Testis (tissue), 2 donors: ENCODE results near the gene BSDC1.

Experiments
- CTCF ChIP-seq, 3 experiments: fragments of 450-650 bp in 2 of 3; fragments of 200-600 bp in 1 of 3; sonication (generic) in 1 of 3; IDR thresholded peaks; one replicate each; pipeline ENCODE4 v1.5.1; 2016 to 2019; ENCODE audit warnings: antibody characterized with exemption in 3 of 3, mild to moderate bottlenecking in 2 of 3, moderate library complexity in 1 of 3
- POLR2A ChIP-seq: fragments of 450-650 bp; IDR thresholded peaks from one replicate; pipeline ENCODE4 v1.6.1; 2017; ENCODE audit warnings: antibody characterized with exemption, mild to moderate bottlenecking, moderate library complexity

GRCh38 chr1:32388641-32389040 is 5.6 kb downstream of the BSDC1 start:
- TF ChIP-seq POLR2A, result no peak
- TF ChIP-seq CTCF (IDR thresholded peaks at IDR 0.05), result no peak
